ENCODE data around the gene EOGT.
A peak's percentile ranks its signal among the peaks of the same experiment; 100 is the strongest.

EOGT gene

DNA sequence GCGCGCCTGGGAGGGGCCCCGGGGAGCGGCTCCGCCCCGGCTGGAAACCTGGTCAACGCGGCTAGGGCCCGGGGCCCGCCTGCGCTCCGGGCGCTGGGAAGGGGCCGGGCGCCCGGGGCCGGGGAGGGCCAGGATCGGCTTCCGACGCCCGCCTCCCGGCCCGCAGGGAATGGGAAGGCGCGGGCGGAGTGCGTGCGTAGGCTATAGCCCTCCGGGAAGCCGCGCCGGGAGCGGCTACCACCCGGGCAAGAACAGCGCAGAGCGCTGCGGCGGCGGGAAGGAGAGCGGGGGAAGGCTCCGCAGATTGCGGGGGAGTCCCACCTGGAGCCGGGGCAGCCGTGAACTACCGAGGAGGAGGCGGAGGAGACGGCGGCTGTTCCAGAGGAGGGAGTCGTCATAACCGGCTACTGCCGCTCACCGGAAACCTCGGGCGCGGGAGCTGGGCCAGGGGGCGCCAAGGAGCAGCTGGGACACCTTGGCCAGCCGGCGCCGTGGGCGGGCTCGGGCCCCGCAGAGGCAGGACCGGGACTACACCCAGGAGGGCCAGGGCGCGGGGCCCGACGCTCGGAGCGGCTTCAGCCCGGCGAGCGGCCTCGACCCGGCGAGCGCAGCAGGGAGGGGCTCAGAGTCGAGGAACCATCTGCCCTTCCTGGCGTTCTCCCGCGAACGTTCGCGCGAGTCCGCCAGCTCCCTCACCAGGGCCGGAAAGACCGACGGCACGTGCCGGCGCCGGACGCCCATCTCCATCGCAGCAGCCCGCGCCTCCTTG lies at the start of gene EOGT:
Gene EOGT (minus strand): TSS at position 432 of the 769 bp plus-strand sequence. CDS start 3,838 bp downstream, outside the sequence.
- peak; percentile 93 for DNase-seq (ENCODE audit: low spot score)

DNA sequence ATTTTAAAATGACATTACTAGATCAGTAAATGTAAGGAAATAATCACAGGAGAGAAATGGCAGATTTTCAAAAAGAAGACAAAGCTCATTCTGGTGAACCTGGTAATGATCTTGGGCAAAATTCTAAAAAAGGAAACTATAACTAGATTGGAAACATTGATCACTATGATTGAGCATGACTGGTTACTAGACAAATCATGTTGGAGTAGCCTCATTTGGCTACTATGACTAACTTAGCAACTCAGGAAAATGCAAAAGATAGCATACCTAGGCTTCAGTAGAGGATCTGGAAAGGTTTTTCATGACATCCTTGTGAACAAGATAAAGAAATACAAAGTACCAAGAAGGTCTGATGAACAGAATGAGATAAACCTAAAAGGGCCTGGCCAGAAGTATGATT lies 46.2 kb upstream of the EOGT start:
- DNase-seq (ENCODE audit: low spot score) = no peak

- DNase-seq (ENCODE audit: low spot score) = no peak
Measured at GRCh38 chr3:69058947-69059224, 45.4 kb upstream of the EOGT start.

DNA sequence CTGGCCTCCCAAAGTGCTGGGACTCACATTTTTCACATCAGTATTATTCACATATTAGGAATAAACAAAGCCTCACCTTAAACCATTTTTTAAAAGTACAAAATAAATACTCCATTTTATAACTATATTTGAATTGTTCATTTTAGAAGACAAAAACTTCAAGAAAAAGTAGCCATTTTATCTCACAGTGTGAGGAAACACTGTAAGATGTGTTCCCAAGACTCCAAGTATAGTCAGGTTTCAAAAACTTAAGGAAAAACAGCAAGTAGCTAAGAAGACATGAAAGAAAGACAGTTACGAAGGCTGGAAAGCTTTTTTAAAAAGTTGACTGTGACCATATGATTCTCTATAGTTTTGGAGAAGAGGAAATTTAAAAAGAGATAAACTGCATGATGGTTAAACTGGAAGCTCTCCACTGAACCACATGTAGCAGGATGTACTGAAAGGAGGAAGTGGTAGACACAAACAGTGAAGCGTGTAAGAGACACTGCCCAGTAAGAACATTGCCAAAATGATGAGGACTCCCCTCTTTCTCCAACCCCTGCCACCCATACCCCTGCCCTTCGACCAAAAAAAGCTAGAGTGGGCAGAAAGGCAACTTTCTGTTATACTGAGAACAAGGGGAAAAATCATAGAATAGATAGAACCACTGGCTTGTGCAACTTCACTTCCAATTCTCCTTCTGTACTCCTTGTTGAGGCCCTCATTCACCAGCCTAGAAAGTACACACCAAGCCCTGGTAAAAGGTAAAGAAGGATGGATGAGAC lies 44.9 kb upstream of the EOGT start:
- DNase-seq (ENCODE audit: low spot score) = no peak

- no peak for DNase-seq (ENCODE audit: low spot score)
Measured at GRCh38 chr3:69052472-69052898, 39.0 kb upstream of the EOGT start.

GRCh38 chr3:69051756-69052471 lies 38.4 kb upstream of the EOGT start, which contains the start of gene TMF1:
Gene TMF1, minus strand, starts transcription at chr3:69052333. Its CDS starts 247 bp downstream, at chr3:69052086.
- DNase-seq (ENCODE audit: low spot score) = peak; percentile 98

GRCh38 chr3:69048990-69049389 lies 35.5 kb upstream of the EOGT start:
- no peak for DNase-seq (ENCODE audit: low spot score)

- no peak for DNase-seq (ENCODE audit: low spot score)
Measured at GRCh38 chr3:69044608-69045007, 31.1 kb upstream of the EOGT start.

- DNase-seq (ENCODE audit: low spot score) = peak; percentile 10
Measured at GRCh38 chr3:69033470-69033869, 20.0 kb upstream of the EOGT start.

- DNase-seq (ENCODE audit: low spot score) = no peak
Measured at GRCh38 chr3:69032737-69033136, 19.3 kb upstream of the EOGT start.

DNA sequence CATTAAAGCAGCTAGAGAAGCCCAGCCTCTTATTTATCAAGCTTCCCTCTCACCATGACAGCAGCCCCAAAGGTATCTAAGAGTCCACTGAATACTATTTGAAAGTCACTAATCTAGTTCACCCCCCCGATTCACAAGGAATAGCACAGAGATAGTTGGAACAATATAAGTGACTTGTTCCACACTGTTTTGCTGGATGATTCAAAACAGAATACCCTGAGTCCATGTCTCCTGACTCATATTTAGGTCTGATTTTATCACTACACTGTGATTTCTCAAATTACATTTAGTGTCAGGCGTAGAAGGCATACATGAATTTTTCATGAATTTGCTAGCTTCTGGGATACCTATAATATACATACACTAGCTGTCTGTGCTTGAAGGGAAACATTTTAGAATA lies 18.7 kb upstream of the EOGT start:
- no peak for DNase-seq (ENCODE audit: low spot score)

DNA sequence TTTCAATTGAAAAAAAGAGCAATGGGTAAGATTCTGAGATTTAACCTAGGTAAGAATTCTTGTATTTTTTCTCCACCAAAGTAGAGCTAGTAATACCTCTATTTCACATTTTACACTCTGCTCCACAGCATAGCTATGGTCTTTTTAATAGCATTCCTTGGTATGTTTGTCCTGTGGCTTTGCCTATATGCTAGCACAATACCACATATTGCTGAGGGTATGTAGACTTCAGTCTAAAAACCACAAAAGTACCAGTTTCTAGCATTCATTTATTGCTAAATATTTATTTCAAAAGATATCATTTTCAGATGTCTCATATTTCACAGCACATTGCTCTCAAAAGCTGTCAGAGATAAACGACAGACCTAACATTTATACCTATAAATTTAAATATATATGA lies 18.2 kb upstream of the EOGT start:
- DNase-seq (ENCODE audit: low spot score) = no peak

- DNase-seq (ENCODE audit: low spot score) = no peak
Measured at GRCh38 chr3:69020857-69021256, 7.4 kb upstream of the EOGT start.

GRCh38 chr3:69020424-69020823 lies 6.9 kb upstream of the EOGT start:
- no peak for DNase-seq (ENCODE audit: low spot score)

DNA sequence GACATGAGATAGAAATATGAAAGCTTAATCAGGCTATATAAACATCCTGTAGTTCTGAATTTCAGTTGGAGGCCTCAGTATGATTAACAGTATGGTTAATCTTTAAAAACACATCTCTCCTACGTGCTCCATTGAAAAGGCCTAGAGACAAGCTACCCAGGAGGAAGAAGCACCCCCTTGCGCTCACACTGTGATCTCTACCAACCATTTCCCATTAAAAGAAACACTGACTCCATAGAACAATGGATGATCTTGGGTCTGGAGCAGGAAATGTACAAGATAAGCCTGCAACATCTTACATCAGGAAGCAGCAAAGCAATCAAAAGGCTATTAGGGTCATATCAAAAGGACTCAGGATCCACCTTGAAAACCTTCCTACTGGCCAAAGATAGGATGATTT lies 3.4 kb upstream of the EOGT start:
- DNase-seq (ENCODE audit: low spot score) = no peak

DNA sequence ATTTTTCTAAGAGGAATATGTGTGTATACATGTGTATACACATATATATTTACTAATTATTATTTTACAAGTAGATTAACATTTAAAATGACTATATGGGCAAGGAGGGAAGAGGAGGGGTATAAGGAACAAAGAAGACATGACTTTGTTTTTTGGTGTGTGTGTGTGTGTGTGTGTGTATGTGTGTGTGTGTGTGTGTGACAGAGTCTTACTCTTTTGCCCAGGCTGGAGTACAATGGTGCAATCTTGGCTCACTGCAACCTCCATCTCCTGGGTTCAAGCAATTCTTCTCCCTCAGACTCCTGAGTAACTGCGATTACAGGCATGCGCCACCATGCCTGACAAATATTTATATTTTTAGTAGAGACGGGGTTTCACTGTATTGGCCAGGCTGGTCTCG lies 2.6 kb upstream of the EOGT start:
- DNase-seq (ENCODE audit: low spot score) = no peak

DNA sequence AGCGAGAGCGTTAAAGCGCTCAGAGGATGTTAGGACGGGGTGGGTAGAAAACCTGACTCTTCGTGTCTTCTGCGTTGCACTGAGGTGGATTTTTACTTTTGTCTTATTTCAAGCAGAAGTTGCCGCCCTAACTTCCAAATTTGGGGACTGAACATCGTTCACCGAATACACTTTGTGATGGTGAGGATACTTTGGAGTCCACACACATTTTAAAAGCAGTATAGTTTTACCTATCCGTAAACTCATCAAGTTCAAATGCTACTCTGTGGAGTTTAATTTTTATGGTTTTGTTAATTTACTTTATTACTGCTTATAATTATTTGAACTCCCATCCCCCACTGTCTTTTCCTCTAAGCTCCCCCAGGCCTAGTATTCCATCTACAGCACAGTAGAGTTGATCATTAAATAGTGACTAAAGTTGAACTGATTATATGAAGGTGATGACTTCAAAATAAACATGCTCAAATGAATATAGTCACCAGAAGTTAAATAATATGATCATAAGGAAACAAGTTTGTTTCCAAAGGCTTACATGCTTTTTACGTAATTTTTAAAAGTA lies 617 bp upstream of the EOGT start:
- no peak for DNase-seq (ENCODE audit: low spot score)

- DNase-seq (ENCODE audit: low spot score) = no peak
Measured at GRCh38 chr3:69012800-69013252, 658 bp downstream of the EOGT start.

DNA sequence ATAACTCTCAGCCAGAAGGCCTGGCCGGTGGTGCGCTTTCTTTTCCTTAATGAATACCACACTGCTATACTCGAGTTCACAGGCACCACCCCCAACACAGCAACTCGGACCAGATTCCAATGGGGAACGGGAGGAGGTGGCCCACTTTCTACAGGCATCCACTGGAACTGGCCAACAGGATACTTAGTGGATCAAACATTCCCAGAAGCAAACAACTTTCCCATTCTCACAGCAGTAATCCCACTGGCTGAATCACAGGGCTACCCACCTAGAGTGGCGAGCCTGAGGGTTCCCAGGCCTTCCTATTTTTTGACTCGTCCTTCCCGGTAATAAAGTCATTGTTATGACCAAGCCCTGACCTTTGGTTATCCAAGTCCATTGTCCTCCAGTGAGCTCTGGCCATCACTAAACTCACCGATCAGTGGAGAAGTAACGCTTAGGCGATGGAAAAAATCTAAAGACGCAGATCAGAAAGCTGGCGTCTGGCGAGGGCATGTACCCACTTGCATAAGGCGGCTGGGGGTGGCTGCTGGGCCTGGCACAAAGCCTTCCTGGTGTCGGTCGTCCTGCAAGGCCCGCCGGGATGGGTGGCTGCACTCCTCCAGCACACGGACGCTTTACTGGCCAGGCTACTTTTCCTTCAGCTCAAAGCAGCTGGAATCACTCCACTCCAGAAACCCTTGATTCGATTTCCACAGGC lies 1.2 kb downstream of the EOGT start:
- peak; percentile 64 for DNase-seq (ENCODE audit: low spot score)

- DNase-seq (ENCODE audit: low spot score) = no peak
Measured at GRCh38 chr3:69011096-69011730, 2.3 kb downstream of the EOGT start.
